GM18526 (cell line): Measurements from ENCODE around the gene CYP4Z1.

ENCODE experiments used
- POLR2A ChIP-seq: IDR thresholded peaks from 3 replicates; pipeline ENCODE4 v1.6.1; 2011; ENCODE audit not compliant: insufficient read length; ENCODE audit errors: extremely low read depth

CYP4Z1 gene, protein sequence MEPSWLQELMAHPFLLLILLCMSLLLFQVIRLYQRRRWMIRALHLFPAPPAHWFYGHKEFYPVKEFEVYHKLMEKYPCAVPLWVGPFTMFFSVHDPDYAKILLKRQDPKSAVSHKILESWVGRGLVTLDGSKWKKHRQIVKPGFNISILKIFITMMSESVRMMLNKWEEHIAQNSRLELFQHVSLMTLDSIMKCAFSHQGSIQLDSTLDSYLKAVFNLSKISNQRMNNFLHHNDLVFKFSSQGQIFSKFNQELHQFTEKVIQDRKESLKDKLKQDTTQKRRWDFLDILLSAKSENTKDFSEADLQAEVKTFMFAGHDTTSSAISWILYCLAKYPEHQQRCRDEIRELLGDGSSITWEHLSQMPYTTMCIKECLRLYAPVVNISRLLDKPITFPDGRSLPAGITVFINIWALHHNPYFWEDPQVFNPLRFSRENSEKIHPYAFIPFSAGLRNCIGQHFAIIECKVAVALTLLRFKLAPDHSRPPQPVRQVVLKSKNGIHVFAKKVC

GRCh38 chr1:47067097-47067594 is at the start of gene CYP4Z1:
Gene CYP4Z1, plus strand, starts transcription at chr1:47067231. Its CDS starts 260 bp downstream, at chr1:47067491.
- TF ChIP-seq POLR2A = no peak

- no peak for TF ChIP-seq POLR2A
These were observed 46.0 kb upstream of the CYP4Z1 start for GRCh38 chr1:47021070-47021469.

DNA sequence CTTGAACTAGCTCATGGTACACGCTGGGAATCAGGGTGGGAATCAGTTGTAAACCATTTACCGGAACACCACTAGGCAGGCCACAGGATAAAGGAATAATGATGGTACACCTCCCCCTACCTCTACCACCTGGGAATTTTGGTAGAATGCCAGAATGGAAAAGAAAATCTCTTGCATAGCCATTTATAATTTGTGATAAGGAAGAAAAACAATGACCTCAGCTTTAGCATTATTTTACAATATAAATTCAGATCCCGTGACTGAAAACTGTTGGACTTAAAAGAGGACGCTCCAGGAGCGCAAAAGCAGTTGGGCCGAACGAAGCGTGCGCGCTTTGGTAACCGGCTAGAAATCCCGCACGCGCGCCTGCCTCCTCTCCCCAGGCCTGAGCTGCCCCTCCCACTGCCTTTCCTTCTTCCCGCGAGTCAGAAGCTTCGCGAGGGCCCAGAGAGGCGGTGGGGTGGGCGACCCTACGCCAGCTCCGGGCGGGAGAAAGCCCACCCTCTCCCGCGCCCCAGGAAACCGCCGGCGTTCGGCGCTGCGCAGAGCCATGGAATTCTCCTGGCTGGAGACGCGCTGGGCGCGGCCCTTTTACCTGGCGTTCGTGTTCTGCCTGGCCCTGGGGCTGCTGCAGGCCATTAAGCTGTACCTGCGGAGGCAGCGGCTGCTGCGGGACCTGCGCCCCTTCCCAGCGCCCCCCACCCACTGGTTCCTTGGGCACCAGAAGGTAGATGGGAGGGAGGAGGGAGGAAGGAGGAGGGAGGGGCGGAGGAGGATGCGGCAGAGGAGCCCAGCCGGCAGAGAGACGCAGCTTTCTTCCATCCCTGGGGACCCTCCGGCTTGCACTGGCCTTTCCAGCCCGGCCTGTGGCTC is 43.5 kb upstream of the CYP4Z1 start, which contains the start of gene CYP4X1:
Gene CYP4X1, plus strand, starts transcription at position 402 of the 873 bp plus-strand sequence. Its CDS starts 149 bp downstream, at position 551.
- no peak for TF ChIP-seq POLR2A

- TF ChIP-seq POLR2A = no peak
These were observed 42.8 kb upstream of the CYP4Z1 start for GRCh38 chr1:47024141-47024801.

- no peak for TF ChIP-seq POLR2A
These were observed 36.7 kb upstream of the CYP4Z1 start for GRCh38 chr1:47030170-47030805.

DNA sequence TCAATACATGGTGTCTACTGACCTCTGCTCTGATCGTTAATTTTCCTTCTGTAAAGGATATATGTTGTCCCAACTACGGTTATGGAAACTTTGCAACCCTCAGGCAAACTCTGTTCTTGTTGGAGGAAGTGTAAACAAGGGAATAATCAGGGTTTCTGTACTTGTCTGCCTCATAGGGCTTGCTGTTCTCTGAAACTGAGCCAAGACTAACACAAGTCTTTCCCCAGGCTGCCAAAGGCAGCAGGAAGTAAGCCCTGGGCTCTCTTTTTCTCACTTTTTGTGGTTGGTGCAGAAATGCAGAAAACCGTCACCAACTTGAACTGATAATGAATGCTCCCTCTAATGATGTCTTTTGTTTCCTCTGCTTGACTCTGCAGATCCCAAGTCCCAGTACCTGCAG is 36.0 kb upstream of the CYP4Z1 start:
- no peak for TF ChIP-seq POLR2A

DNA sequence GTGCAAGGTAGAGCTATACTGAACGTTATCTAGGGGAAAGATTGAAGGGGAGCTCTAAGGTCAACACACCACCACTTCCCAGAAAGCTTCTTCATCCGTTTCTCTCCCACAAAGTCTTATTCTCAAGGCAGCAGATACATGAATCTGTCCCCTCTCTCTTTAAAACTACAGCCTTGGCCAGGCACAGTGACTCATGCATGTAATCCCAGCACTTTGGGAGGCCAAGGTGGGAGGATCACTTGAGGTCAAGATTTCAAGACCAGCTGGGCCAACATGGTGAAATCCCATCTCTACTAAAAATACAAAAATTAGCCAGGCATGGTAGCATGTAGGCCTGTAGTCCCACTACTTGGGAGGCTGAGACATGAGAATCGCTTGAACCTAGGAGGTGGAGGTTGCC is 35.4 kb upstream of the CYP4Z1 start:
- no peak for TF ChIP-seq POLR2A

DNA sequence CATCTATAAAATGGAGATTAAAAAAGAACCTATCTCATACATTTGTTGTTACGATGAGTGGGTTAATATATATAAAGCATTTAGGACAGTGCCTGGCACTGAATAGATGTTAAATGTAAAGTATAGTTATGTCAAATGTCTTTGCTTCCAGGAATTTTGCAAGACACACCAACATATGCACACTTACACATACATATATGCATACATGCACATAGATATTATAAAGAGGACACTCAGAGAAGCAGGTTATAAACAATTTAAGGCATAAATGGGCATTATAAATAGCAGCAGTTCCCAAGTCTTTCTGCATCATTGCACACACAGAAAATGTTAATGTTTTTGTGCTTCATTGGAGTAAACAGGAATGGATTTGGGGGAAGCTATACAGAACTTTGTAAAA is 30.3 kb upstream of the CYP4Z1 start:
- no peak for TF ChIP-seq POLR2A

- no peak for TF ChIP-seq POLR2A
These were observed 7.7 kb upstream of the CYP4Z1 start for GRCh38 chr1:47059376-47059775.

GRCh38 chr1:47104816-47105215 is 37.8 kb downstream of the CYP4Z1 start:
- no peak for TF ChIP-seq POLR2A

- TF ChIP-seq POLR2A = no peak
These were observed 39.8 kb downstream of the CYP4Z1 start for GRCh38 chr1:47106792-47107191.

GRCh38 chr1:47113178-47113577 is 46.1 kb downstream of the CYP4Z1 start:
- TF ChIP-seq POLR2A = no peak

- TF ChIP-seq POLR2A = no peak
These were observed 61.2 kb downstream of the CYP4Z1 start for GRCh38 chr1:47128221-47128620.

DNA sequence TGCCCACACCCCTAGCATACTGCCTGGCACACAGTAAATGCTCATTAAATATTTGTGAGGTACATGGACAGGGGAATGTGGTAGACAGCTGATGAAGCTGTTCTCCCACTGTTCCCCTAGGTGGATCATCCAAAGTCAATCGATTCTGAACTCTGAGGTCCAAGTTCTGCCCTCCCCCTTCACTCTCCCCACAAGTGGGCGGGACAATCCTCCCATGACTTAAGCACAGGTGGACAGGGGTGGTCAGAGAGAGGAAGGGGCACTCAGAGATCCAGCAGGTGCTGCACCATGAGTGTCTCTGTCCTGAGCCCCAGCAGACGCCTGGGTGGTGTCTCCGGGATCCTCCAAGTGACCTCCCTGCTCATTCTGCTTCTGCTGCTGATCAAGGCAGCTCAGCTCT is 70.2 kb downstream of the CYP4Z1 start, which contains the start of gene CYP4A22:
Gene CYP4A22, plus strand, starts transcription at position 244 of the 400 bp plus-strand sequence. Its CDS starts 45 bp downstream, at position 289.
- no peak for TF ChIP-seq POLR2A
